Suprapubic skin (tissue), 4 donors: ENCODE measurements around the gene IKZF5. TPM values are rescaled to one million over a fixed set of nuclear protein-coding genes. Genes with fewer than 3 reads are reported as not detected.

Experiments
- DNase-seq, 2 donors: peaks; one replicate each; pipeline ENCODE4 v3.0.0-alpha.2; 2019; ENCODE audit warnings: low spot score in 2 of 2
- H3K27ac ChIP-seq: fragments of 200-600 bp; sonication (generic); one replicate; pipeline ENCODE4 v1.5.1; 2019
- H3K27me3 ChIP-seq: fragments of 200-600 bp; sonication (generic); one replicate; pipeline ENCODE4 v1.5.1; 2019
- H3K36me3 ChIP-seq: fragments of 200-600 bp; sonication (generic); one replicate; pipeline ENCODE4 v1.5.1; 2019
- H3K4me1 ChIP-seq: fragments of 200-600 bp; sonication (generic); one replicate; pipeline ENCODE4 v1.5.1; 2019
- H3K4me3 ChIP-seq: fragments of 200-600 bp; sonication (generic); one replicate; pipeline ENCODE4 v1.5.1; 2019; ENCODE audit warnings: mild to moderate bottlenecking
- H3K9me3 ChIP-seq: fragments of 200-600 bp; sonication (generic); one replicate; pipeline ENCODE4 v1.5.1; 2019
- EP300 ChIP-seq: sonication (generic); formaldehyde crosslinking; IDR thresholded peaks from one replicate; pipeline ENCODE4 v1.6.1; 2017; ENCODE audit warnings: antibody characterized with exemption
- POLR2A ChIP-seq, 2 donors: fragments of 450-650 bp; IDR thresholded peaks; one replicate each; pipeline ENCODE4 v1.6.1; 2017; ENCODE audit warnings: antibody characterized with exemption in 2 of 2, mild to moderate bottlenecking in 2 of 2, moderate library complexity in 2 of 2
- POLR2AphosphoS5 ChIP-seq, 3 donors: sonication (generic); formaldehyde crosslinking; IDR thresholded peaks; one replicate each; pipeline ENCODE4 v1.6.1; 2017; ENCODE audit warnings: antibody characterized with exemption in 3 of 3
- WGBS: methylation state at CpG from one replicate; pipeline ENCODE4 v1.1.5; 2018; 5-methylcytosine and 5-hydroxymethylcytosine counted together
- total RNA-seq, 4 donors: library from RNA; depleted of rRNA; stranded (reverse); fragments of >200 nt; gene quantifications; one replicate each; pipeline ENCODE4 v1.1.0, GENCODE V29; 2016
- TF ChIP-seq, protein P1 (sequence below), 2 donors: fragments of 200-600 bp in 1 of 2; fragments of 450-650 bp in 1 of 2; sonication (generic) in 1 of 2; IDR thresholded peaks; one replicate each; pipeline ENCODE4 v1.5.1; 2016 to 2019; ENCODE audit warnings: antibody characterized with exemption in 2 of 2, mild to moderate bottlenecking in 1 of 2, moderate library complexity in 1 of 2

Gene IKZF5, protein sequence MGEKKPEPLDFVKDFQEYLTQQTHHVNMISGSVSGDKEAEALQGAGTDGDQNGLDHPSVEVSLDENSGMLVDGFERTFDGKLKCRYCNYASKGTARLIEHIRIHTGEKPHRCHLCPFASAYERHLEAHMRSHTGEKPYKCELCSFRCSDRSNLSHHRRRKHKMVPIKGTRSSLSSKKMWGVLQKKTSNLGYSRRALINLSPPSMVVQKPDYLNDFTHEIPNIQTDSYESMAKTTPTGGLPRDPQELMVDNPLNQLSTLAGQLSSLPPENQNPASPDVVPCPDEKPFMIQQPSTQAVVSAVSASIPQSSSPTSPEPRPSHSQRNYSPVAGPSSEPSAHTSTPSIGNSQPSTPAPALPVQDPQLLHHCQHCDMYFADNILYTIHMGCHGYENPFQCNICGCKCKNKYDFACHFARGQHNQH
- total RNA-seq: 10 to 100 TPM in 3 of 4 donors, 1 to 10 TPM in 1; 9.5 to 25.2 (median 12.9) TPM

DNA sequence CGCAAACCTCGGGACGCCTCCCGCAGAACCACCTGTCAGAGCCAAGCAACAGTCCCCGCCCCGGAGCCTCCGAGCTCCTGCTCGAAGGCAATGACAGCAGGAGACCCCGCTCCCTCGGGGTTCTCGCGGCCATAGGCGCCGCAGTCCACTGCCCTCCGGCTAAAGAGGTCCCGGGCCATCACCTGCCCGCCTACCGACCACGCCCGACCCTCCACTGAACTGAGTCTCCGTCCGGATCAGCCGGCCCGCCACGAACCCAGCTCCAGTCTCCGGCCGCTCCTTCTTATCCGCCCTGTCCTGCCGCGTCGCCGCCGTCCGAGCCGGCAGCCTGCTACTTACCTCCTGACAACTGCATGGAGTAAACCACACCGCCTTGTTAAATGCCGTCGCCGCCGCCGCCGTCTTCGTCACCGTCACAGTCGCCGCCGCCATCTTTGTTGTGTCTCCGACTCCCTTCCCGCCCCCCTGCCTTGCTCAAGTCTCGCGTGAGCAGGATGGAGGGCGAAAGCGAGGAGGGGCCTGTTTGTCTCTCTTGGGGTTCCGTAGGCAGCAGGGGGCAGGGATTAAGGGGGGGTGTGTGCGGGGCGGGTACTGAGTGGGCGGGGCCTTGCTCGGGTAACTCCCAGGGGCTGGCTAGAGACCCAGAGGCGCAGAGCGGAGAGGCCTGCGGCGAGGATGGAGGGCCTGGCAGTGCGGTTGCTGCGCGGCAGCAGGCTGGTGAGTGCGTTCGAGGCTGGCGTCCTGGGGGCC, at the start of gene IKZF5, which contains the start of gene ACADSB:
TSS of gene IKZF5 (minus strand) at position 441 of the 750 bp plus-strand sequence. CDS start 10,170 bp downstream, outside the sequence.
TSS of gene ACADSB (plus strand) at position 652 of the 750 bp plus-strand sequence. CDS start at position 676, 24 bp downstream.
- 0% methylated on average over 41 of the region's 68 CpGs for WGBS
- H3K36me3 ChIP-seq: no peaks in the 10 kb centered on the region
- no peaks in the 10 kb centered on the region for H3K27me3 ChIP-seq
- H3K9me3 ChIP-seq: no peaks in the 10 kb centered on the region
- peak within 1 kb of the TSS; percentile 99 for H3K4me3 ChIP-seq
- H3K4me1 ChIP-seq: peaks cover 42% of the 10 kb centered on the region
- peak; percentile 98 for DNase-seq
- H3K27ac ChIP-seq: peak within 1 kb of the TSS; percentile 96
- TF ChIP-seq, protein P1, sequence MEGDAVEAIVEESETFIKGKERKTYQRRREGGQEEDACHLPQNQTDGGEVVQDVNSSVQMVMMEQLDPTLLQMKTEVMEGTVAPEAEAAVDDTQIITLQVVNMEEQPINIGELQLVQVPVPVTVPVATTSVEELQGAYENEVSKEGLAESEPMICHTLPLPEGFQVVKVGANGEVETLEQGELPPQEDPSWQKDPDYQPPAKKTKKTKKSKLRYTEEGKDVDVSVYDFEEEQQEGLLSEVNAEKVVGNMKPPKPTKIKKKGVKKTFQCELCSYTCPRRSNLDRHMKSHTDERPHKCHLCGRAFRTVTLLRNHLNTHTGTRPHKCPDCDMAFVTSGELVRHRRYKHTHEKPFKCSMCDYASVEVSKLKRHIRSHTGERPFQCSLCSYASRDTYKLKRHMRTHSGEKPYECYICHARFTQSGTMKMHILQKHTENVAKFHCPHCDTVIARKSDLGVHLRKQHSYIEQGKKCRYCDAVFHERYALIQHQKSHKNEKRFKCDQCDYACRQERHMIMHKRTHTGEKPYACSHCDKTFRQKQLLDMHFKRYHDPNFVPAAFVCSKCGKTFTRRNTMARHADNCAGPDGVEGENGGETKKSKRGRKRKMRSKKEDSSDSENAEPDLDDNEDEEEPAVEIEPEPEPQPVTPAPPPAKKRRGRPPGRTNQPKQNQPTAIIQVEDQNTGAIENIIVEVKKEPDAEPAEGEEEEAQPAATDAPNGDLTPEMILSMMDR (IDR thresholded peaks at IDR 0.05): no peak
- TF ChIP-seq POLR2A (IDR thresholded peaks at IDR 0.05) (peak in 1 of 2 donors; percentile 81), EP300 (no peak), POLR2AphosphoS5 (IDR thresholded peaks at IDR 0.05) (peak; percentile 59 to 91 (median 69))

DNA sequence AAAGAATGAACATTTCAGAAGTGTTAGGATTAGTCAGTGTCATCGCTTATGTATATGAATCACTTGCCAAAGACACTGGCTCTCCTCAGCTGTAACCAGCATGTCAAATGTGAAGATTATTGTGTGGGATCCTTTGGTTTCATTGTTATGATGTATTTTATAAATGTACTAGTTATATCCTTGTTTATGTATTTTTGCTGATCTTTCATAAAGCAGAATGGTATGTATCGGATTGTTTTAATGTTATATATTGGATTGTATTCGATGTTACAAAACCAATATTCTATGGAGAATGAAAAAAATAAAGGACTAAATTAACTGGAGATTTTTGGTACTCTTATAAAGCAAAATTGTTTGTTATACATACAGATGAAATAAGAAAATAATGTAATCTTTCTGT, 49.4 kb upstream of the IKZF5 start:
- WGBS: 93% methylated on average over 3 of the region's 3 CpGs
- Histone ChIP-seq H3K9me3 (no peaks in the 10 kb centered on the region), H3K27ac (no peak overlapping the region), H3K27me3 (no peaks in the 10 kb centered on the region), H3K36me3 (peaks cover 15% of the 10 kb centered on the region), H3K4me3 (no peak overlapping the region), H3K4me1 (no peaks in the 10 kb centered on the region)
- no peak for TF ChIP-seq POLR2A (IDR thresholded peaks at IDR 0.05)
- no peak for TF ChIP-seq POLR2AphosphoS5 (IDR thresholded peaks at IDR 0.05)
- TF ChIP-seq, protein P1 (IDR thresholded peaks at IDR 0.05): no peak
- no peak for TF ChIP-seq EP300
- DNase-seq: no peak

DNA sequence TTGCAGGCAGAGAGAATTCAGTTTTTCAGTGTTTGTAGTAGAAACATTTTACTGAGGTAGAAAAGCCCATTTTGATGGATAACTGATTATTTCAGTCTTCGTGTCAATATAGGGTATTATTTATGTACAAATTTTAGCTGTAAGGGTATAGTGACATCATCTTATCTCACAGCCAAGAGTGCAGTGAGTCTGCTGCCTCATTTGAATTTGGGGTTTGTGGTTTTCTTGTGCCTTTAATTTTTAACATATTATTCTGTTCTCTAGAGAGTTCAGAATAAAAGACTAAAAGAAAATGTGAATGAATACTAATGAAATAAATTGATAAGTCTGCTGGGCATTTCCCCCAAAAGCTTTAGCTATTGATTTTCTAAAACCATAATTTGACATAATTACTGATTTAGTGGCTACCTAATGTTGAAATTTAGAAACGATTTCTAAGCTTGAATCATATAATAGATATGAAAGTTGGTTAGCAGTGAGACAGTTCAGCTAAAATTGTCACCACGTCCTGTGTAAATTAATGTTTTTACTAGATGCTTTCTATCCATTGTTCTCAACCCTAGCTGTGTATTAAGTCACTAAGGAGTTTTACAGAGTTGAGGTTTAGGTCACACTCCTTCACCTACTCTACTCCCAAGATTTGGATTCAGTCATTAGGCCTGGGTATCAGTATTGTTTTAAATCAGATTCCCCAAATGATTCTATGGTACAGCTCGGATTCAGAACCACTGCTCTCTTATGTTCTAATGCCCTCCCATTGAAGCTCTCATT, 37.6 kb upstream of the IKZF5 start:
- no peak overlapping the region for H3K27ac ChIP-seq
- peaks cover 29% of the 10 kb centered on the region for H3K36me3 ChIP-seq
- no peaks in the 10 kb centered on the region for H3K27me3 ChIP-seq
- no peak overlapping the region for H3K4me3 ChIP-seq
- H3K9me3 ChIP-seq: no peaks in the 10 kb centered on the region
- TF ChIP-seq, protein P1 (IDR thresholded peaks at IDR 0.05): no peak
- TF ChIP-seq EP300 (no peak), POLR2AphosphoS5 (IDR thresholded peaks at IDR 0.05) (no peak), POLR2A (IDR thresholded peaks at IDR 0.05) (no peak)
- H3K4me1 ChIP-seq: no peaks in the 10 kb centered on the region
- WGBS: 86% methylated on average over 4 of the region's 4 CpGs
- no peak for DNase-seq

DNA sequence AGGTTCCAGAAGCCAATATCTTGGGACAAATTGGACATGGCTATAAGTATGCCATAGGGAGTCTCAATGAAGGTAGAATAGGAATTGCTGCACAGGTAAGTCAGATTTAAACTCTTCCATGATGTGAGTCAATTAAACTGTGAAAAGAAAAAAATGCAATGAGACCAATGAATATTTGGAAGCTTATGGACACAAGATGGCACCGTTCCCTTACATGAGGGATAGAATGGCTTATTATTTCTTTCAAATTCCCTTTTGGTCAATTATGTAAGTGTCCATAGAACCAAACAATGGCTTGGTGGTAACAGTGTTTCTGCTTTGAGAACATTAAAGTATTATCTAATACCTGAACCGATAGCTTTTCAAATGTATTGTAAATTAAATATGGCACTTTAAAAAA, 35.8 kb upstream of the IKZF5 start:
- Histone ChIP-seq H3K27me3 (no peaks in the 10 kb centered on the region), H3K4me1 (no peaks in the 10 kb centered on the region), H3K4me3 (no peak overlapping the region), H3K27ac (no peak overlapping the region), H3K9me3 (no peaks in the 10 kb centered on the region), H3K36me3 (peaks cover 28% of the 10 kb centered on the region)
- WGBS: 83% methylated on average over 2 of the region's 2 CpGs
- no peak for DNase-seq
- no peak for TF ChIP-seq POLR2A (IDR thresholded peaks at IDR 0.05)
- TF ChIP-seq EP300: no peak
- TF ChIP-seq, protein P1 (IDR thresholded peaks at IDR 0.05): no peak
- no peak for TF ChIP-seq POLR2AphosphoS5 (IDR thresholded peaks at IDR 0.05)
